Mucosa of rectum (tissue), 2 donors: ENCODE results near the gene ATF7.

Experiments
- H3K27ac ChIP-seq, 2 donors: one replicate each; pipeline ENCODE4 v1.7.0; 2013; ENCODE audit warnings: inconsistent platforms in 2 of 2, low read depth in 2 of 2, low read length in 2 of 2
- H3K27me3 ChIP-seq, 2 donors: one replicate each; pipeline ENCODE4 v1.7.0; 2013; ENCODE audit warnings: low read length in 2 of 2; ENCODE audit not compliant: control insufficient read depth in 2 of 2, insufficient read depth in 2 of 2
- H3K36me3 ChIP-seq, 2 donors: one replicate each; pipeline ENCODE4 v1.7.0; 2013; ENCODE audit warnings: low read length in 2 of 2; ENCODE audit not compliant: control insufficient read depth in 2 of 2, insufficient read depth in 2 of 2
- H3K4me1 ChIP-seq, 2 donors: one replicate each; pipeline ENCODE4 v1.7.0; 2013; ENCODE audit warnings: low read length in 2 of 2, mild to moderate bottlenecking in 1 of 2; ENCODE audit not compliant: control insufficient read depth in 2 of 2, insufficient read depth in 2 of 2
- H3K4me3 ChIP-seq, 2 donors: one replicate each; pipeline ENCODE4 v1.7.0; 2013; ENCODE audit warnings: low read length in 2 of 2
- H3K9ac ChIP-seq, 2 donors: one replicate each; pipeline ENCODE4 v1.7.0; 2013; ENCODE audit warnings: low read length in 2 of 2, low read depth in 1 of 2, mild to moderate bottlenecking in 1 of 2
- H3K9me3 ChIP-seq, 2 donors: one replicate each; pipeline ENCODE4 v1.7.0; 2013; ENCODE audit warnings: low read length in 2 of 2; ENCODE audit not compliant: control insufficient read depth in 2 of 2
- donor health status: healthy.
- donor health status: Normal muscosa, but diverticular disease.

The ATF7 gene

DNA sequence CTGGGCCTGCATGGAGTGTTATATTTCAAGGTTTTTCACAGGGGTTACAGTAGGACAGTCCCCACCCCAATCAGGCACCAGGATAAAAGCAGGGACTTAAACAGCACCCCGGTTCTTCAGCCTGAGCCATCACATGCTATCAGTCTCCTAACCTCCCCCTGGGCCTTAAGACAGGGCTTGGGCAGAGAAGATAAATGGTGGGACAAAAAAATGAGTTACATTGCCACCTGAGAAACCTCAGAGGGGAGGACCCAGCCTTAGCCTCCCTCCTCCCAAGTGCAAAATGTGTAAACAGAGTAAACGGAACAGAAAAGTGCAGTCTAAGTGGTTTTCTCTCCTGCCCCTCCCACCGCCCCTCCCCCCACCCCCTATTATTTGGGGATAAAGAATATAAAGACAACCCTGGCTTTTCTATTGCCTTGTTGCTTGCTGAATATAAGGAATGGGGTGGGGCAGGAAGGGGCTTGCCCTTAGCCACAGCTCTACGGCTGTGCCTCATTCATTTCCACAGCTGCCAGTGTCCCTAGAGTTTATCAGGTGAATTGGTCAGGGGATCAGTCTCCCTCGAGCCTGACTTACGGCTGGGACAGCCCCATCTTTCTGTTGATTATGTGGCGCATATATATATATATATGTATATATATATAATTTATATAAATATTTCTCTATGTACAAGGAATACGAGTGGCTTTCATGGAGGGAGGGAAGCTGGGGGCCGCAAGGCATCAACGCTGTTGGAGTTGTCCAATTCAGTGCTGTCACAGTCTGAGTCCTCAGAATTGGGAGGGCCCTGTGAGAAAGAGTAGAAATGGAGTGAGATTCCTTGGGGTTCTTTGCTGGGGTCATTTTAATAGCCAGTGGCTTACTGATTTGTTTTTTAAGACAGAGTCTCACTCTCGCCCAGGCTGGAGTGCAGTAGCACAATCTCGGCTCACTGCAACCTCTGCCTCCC is 145.4 kb downstream of the ATF7 start:
- no peak overlapping the region for H3K9ac ChIP-seq
- H3K36me3 ChIP-seq: peaks cover 63 to 76% of the 10 kb centered on the region in 2 donors
- H3K27me3 ChIP-seq: no peaks in the 10 kb centered on the region
- H3K4me3 ChIP-seq: no peak overlapping the region
- H3K9me3 ChIP-seq: no peaks in the 10 kb centered on the region
- no peak overlapping the region for H3K27ac ChIP-seq
- peaks cover 6 to 23% of the 10 kb centered on the region in 2 donors for H3K4me1 ChIP-seq

DNA sequence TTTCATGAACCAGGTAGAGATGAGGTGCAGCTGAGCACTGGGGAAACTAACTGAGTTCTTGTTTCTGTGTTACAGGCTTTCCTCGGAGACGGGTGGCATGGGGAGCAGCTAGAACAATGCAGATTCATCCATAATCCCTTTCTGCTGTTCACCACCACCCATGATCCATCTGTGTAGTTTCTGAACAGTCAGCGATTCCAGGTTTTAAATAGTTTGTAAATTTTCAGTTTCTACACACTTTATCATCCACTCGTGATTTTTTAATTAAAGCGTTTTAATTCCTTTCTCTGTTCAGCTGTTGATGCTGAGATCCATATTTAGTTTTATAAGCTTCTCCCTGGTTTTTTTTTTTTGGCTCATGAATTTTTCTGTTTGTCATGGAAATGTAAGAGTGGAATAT is 146.9 kb downstream of the ATF7 start:
- Histone ChIP-seq H3K27me3 (no peaks in the 10 kb centered on the region), H3K9me3 (no peaks in the 10 kb centered on the region), H3K9ac (no peak overlapping the region), H3K36me3 (peaks cover 72 to 84% of the 10 kb centered on the region in 2 donors), H3K4me1 (peaks cover 7 to 28% of the 10 kb centered on the region in 2 donors), H3K4me3 (no peak overlapping the region), H3K27ac (no peak overlapping the region)

DNA sequence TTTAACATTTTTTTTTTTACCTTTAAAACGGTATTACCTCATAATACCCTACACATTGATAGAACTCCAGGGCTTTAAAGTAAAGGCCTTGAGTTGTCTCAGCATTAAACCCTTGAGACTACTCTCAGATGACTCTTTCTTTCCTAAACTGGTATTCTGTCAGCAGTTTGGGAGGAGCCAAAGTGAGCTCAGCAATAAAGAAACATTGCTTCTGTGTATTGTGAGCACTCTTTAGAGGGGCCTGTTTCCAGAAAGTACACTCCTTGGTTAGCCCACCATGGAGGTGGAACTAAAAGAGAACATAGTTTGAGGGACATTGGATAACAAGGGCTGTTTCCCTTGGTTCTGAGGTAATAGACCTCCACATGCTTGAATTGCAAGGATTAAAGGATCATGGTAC is 147.3 kb downstream of the ATF7 start:
- Histone ChIP-seq H3K4me1 (peaks cover 8 to 27% of the 10 kb centered on the region in 2 donors), H3K9ac (no peak overlapping the region), H3K27ac (no peak overlapping the region), H3K27me3 (no peaks in the 10 kb centered on the region), H3K9me3 (no peaks in the 10 kb centered on the region), H3K4me3 (no peak overlapping the region), H3K36me3 (peaks cover 77 to 84% of the 10 kb centered on the region in 2 donors)

DNA sequence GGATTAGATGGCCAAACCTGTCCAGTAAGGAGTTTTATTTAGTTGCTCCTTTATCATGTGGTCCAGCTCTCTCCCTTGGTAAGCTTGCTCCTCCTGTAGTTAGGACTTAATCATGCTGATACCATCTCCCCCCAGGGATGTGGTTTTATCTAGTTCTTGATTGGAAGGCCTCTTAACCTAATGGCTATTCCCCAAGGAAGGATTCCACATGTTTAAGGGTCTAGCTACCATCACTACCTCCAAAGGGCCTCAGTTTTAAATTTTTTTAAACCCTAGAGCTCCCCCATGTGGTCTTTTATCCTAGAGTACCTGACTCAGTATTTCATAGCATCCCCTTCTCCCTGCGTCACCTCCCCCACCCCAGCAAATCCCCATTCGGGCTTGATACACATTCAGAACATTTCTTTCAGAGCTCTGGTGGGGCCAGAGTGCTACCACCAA is 149.4 kb downstream of the ATF7 start:
- Histone ChIP-seq H3K9me3 (no peaks in the 10 kb centered on the region), H3K4me1 (peaks cover 6 to 12% of the 10 kb centered on the region in 2 donors), H3K9ac (no peak overlapping the region), H3K36me3 (peaks cover 79 to 81% of the 10 kb centered on the region in 2 donors), H3K4me3 (no peak overlapping the region), H3K27ac (no peak overlapping the region), H3K27me3 (no peaks in the 10 kb centered on the region)

DNA sequence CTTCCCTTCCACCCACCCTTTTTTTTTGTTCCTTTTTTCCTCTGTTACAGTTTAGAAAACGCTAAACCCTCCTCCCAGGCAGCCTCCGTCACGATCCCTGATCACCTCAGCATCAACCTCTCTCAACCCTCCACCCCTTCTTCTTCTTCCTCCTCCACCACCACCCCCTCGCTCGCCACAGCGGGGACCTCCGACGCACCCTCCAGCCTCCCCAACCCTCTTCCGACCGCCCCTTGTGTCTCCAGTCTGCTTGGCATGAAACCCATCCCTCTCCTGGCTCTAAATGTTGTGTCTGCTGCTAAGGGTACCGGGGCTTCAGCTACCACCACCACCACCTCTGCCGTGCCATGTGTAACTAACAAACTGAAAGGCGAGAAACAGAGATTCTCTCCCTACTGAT is 151.4 kb downstream of the ATF7 start:
- Histone ChIP-seq H3K4me1 (peaks cover 6 to 12% of the 10 kb centered on the region in 2 donors), H3K9me3 (no peaks in the 10 kb centered on the region), H3K36me3 (peaks cover 83 to 86% of the 10 kb centered on the region in 2 donors), H3K27me3 (no peaks in the 10 kb centered on the region), H3K27ac (peak overlapping the region in 1 of 2 donors; percentile 45), H3K9ac (no peak overlapping the region), H3K4me3 (no peak overlapping the region)

DNA sequence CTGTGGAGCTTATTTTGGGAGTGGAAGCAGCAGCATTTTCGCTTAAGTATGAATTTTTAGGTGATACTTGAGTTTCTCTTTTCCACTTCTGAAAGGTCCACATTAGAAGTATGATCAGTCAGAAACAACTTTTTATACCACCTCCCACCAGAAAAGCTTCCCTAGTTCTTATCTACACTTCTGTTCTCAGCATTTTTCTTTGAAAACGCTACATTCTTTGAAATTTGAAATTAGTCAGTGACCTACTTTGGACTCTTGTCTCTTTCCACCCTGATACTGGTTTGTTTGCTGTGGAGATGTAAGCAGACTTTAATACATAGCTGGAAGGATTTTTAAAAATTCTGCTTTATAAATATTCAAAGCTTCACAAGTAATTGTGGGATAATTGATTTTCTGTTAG is 152.1 kb downstream of the ATF7 start:
- H3K27ac ChIP-seq: peak overlapping the region in 1 of 2 donors; percentile 43
- peaks cover 6 to 12% of the 10 kb centered on the region in 2 donors for H3K4me1 ChIP-seq
- no peak overlapping the region for H3K4me3 ChIP-seq

DNA sequence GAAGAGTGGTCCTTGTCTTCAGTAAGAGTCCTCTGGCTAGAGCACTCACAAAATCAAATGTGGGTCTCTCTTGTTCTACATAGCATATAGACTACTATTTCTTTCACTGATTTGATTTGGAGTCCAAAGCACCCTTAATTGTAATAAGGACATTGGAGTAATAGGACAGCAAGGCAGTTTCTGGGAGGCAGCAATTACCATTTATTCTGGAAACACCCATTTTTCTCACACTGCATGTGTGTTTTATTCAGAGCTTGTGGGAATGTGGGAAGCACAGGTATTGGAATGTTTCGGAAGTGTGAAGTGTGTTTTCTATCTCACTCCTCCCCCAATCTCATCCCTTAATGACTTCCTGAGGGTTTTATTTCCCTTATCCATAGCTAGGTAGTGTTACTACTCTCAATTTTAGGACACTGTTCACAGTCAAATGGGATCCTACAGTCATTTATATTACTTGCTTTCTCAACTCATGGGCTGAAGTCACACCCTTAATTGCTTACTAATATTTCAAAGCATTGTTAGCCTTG is 154.1 kb downstream of the ATF7 start:
- Histone ChIP-seq H3K27ac (no peak overlapping the region), H3K4me3 (no peak overlapping the region), H3K4me1 (peaks cover 6 to 12% of the 10 kb centered on the region in 2 donors), H3K9ac (no peak overlapping the region), H3K36me3 (peaks cover 89 to 90% of the 10 kb centered on the region in 2 donors), H3K9me3 (no peaks in the 10 kb centered on the region), H3K27me3 (no peaks in the 10 kb centered on the region)

More for the DNA sequence above, 152.1 kb downstream of the ATF7 start:
- no peak overlapping the region for H3K9ac ChIP-seq
- H3K9me3 ChIP-seq: no peaks in the 10 kb centered on the region
- no peaks in the 10 kb centered on the region for H3K27me3 ChIP-seq
- H3K36me3 ChIP-seq: peaks cover 84 to 85% of the 10 kb centered on the region in 2 donors

DNA sequence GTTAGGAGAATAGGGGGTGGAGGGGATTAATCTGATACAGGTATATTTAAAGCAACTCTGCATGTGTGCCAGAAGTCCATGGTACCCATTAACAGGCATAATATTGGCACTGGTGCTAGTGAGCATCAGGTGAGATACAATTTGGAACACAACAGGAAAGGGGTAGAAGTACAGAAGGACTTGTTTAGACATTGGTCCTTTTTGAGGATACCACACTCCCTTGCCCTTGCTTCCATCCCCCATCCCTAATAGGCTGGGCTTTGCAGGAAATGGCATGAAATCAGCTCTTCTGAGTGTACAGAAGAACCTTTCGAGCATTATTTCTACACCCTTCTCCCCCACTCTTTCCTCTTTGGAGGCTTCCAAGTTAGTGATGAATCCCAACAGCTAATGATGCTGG is 157.9 kb downstream of the ATF7 start:
- Histone ChIP-seq H3K4me1 (no peaks in the 10 kb centered on the region), H3K4me3 (no peak overlapping the region)

DNA sequence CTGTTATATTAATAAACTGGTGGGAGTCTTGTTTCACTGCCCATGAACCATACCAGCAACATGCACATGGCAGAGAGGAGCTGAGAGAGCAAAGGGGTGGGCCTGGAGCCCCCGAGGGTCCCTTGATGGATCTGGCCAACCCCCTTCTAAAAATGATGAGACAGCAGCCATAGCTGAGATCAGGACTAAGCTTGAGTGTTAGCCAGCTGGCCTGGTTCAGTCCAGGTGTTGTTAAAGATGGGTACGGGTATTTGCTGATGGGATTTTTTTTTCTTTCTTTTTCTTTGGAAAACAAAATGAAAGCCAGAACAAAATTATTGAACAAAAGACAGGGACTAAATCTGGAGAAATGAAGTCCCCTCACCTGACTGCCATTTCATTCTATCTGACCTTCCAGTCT is 158.3 kb downstream of the ATF7 start:
- H3K36me3 ChIP-seq: peaks cover 91 to 94% of the 10 kb centered on the region in 2 donors
- no peaks in the 10 kb centered on the region for H3K9me3 ChIP-seq
- no peaks in the 10 kb centered on the region for H3K4me1 ChIP-seq
- no peak overlapping the region for H3K27ac ChIP-seq
- no peaks in the 10 kb centered on the region for H3K27me3 ChIP-seq
- H3K4me3 ChIP-seq: no peak overlapping the region
- no peak overlapping the region for H3K9ac ChIP-seq

More for the DNA sequence above, 157.9 kb downstream of the ATF7 start:
- peaks cover 89 to 91% of the 10 kb centered on the region in 2 donors for H3K36me3 ChIP-seq
- no peak overlapping the region for H3K27ac ChIP-seq
- H3K9me3 ChIP-seq: no peaks in the 10 kb centered on the region
- no peaks in the 10 kb centered on the region for H3K27me3 ChIP-seq
- H3K9ac ChIP-seq: no peak overlapping the region

DNA sequence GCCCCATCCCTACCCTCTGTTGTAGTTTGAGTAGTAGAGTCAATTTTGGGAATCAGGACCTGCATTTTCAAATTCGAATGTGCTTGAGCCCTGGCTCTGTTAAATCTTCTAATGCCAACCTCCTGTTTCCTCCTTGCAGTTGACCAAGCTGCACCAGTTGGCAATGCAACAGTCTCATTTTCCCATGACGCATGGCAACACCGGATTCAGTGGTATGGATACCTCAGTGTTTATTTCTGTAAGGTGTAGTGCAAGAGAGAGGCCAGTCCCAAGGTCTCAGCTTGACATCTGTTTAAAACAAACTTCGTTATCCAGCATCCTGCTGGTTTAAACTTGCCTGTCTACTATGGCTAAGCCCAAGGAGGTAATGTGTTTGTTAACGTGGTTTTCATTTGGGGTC is 159.1 kb downstream of the ATF7 start:
- H3K4me3 ChIP-seq: no peak overlapping the region
- no peak overlapping the region for H3K9ac ChIP-seq
- H3K4me1 ChIP-seq: no peaks in the 10 kb centered on the region
- H3K27ac ChIP-seq: no peak overlapping the region
- no peaks in the 10 kb centered on the region for H3K27me3 ChIP-seq
- H3K9me3 ChIP-seq: no peaks in the 10 kb centered on the region
- peaks cover 91 to 97% of the 10 kb centered on the region in 2 donors for H3K36me3 ChIP-seq
